Measurements from ENCODE around the gene DOCK9. TPM values are rescaled to one million over a fixed set of nuclear protein-coding genes. Genes with fewer than 3 reads are reported as not detected.
A peak's percentile ranks its signal among the peaks of the same experiment; 100 is the strongest.

The DOCK9 gene
- total RNA-seq, 1 donor from 2014 or later = 21.0 TPM

- no peak for DNase-seq (ENCODE audit: low spot score in 2 of 2, unreplicated experiment in 2 of 2)
- H3K36me3 Mint-ChIP-seq = no peaks in the 10 kb centered on the region
- H3K4me1 Mint-ChIP-seq = peaks cover 51% of the 10 kb centered on the region
- no peaks in the 10 kb centered on the region for H3K27me3 Mint-ChIP-seq (ENCODE audit: low read depth)
- no peak overlapping the region for H3K4me3 Mint-ChIP-seq
- H3K27ac Mint-ChIP-seq = no peak overlapping the region
- H3K9me3 Mint-ChIP-seq = no peaks in the 10 kb centered on the region
- TF ChIP-seq, protein P1, sequence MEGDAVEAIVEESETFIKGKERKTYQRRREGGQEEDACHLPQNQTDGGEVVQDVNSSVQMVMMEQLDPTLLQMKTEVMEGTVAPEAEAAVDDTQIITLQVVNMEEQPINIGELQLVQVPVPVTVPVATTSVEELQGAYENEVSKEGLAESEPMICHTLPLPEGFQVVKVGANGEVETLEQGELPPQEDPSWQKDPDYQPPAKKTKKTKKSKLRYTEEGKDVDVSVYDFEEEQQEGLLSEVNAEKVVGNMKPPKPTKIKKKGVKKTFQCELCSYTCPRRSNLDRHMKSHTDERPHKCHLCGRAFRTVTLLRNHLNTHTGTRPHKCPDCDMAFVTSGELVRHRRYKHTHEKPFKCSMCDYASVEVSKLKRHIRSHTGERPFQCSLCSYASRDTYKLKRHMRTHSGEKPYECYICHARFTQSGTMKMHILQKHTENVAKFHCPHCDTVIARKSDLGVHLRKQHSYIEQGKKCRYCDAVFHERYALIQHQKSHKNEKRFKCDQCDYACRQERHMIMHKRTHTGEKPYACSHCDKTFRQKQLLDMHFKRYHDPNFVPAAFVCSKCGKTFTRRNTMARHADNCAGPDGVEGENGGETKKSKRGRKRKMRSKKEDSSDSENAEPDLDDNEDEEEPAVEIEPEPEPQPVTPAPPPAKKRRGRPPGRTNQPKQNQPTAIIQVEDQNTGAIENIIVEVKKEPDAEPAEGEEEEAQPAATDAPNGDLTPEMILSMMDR (IDR thresholded peaks at IDR 0.05; ENCODE audit: unreplicated experiment) = no peak
These were observed 24.4 kb upstream of the DOCK9 start for GRCh38 chr13:99002172-99002710.

GRCh38 chr13:99000137-99000536, 22.3 kb upstream of the DOCK9 start:
- Mint-ChIP-seq H3K9me3 (no peaks in the 10 kb centered on the region), H3K4me3 (no peak overlapping the region), H3K27me3 (ENCODE audit: low read depth) (no peaks in the 10 kb centered on the region), H3K4me1 (peaks cover 49% of the 10 kb centered on the region), H3K36me3 (no peaks in the 10 kb centered on the region), H3K27ac (no peak overlapping the region)
- TF ChIP-seq, protein P1 (IDR thresholded peaks at IDR 0.05; ENCODE audit: unreplicated experiment) = no peak
- DNase-seq (ENCODE audit: low spot score in 2 of 2, unreplicated experiment in 2 of 2) = no peak

DNA sequence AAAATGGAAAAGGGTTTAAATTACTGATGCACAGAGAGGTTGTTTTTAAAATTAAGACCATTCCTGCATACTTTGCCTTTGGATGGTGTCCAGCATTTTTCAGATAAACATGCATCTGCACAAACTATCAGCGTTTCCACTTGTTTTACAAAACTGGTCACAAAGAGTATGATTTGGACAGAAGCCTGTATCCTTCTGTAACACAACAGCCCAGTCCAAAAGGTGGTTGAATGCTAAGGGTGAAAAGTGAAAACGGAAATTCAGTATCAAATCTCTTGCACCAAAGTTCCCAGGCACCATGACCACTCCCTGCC, 21.7 kb upstream of the DOCK9 start:
- Mint-ChIP-seq H3K9me3 (no peaks in the 10 kb centered on the region), H3K27me3 (ENCODE audit: low read depth) (no peaks in the 10 kb centered on the region), H3K4me1 (peaks cover 44% of the 10 kb centered on the region), H3K36me3 (no peaks in the 10 kb centered on the region), H3K27ac (peak overlapping the region; percentile 39), H3K4me3 (no peak overlapping the region)
- DNase-seq (ENCODE audit: low spot score in 2 of 2, unreplicated experiment in 2 of 2) = no peak
- TF ChIP-seq, protein P1 (IDR thresholded peaks at IDR 0.05; ENCODE audit: unreplicated experiment) = no peak

GRCh38 chr13:98998831-98999638, 21.2 kb upstream of the DOCK9 start:
- Mint-ChIP-seq H3K4me1 (peaks cover 38% of the 10 kb centered on the region), H3K36me3 (no peaks in the 10 kb centered on the region), H3K27me3 (ENCODE audit: low read depth) (no peaks in the 10 kb centered on the region), H3K9me3 (no peaks in the 10 kb centered on the region), H3K4me3 (no peak overlapping the region), H3K27ac (peak overlapping the region; percentile 29)
- TF ChIP-seq, protein P1 (IDR thresholded peaks at IDR 0.05; ENCODE audit: unreplicated experiment) = no peak
- no peak for DNase-seq (ENCODE audit: low spot score in 2 of 2, unreplicated experiment in 2 of 2)

DNA sequence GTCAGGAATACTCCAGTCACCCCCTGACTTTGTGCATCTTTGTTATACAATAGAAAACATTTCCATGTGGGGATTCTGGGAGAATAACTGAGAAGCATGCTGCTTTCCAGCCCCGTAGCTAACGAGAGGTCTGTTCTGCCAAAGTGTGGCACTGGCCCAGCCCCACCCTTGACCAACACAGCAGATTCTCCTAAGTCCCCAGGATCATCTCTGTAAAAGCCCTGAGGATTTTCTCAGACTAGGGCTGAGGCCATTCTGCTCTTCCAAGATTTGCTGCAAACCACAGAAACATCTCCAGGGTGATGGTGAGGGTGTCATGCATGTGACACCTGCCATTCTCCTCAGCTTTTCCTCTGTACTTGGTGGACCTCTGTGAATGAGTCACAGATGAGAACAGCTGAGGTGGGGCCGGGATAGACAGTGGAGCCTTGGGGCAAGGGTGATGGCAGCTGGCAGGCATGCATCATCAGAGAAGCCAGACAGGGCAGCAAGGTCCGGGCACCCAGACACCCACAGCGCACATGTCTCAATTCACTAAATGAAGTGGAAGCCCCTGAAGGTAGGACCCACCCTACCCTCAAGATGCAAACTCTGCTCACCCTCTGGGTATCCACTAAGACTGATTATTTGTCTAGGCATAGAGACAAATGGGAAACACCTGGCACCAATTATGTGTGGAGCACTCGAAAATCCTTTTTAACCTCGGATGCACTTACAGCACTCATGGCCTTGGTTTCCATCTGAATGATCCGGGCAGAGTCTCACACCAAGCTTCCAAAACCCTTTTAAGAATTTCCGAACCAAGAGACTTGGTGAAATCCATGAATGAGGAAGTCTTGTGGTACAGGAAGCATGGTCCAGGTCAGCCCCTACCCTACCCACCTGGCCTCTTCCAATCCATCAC, 20.1 kb upstream of the DOCK9 start:
- Mint-ChIP-seq H3K4me1 (peaks cover 32% of the 10 kb centered on the region), H3K27ac (no peak overlapping the region), H3K36me3 (no peaks in the 10 kb centered on the region), H3K4me3 (no peak overlapping the region), H3K27me3 (ENCODE audit: low read depth) (no peaks in the 10 kb centered on the region), H3K9me3 (no peaks in the 10 kb centered on the region)
- TF ChIP-seq, protein P1 (IDR thresholded peaks at IDR 0.05; ENCODE audit: unreplicated experiment) = no peak
- no peak for DNase-seq (ENCODE audit: low spot score in 2 of 2, unreplicated experiment in 2 of 2)

Measured in mesothelial cell of epicardium (in vitro differentiated cells).